B cell (primary cell): Measurements from ENCODE around the gene ZDHHC12. TPM values are rescaled to one million over a fixed set of nuclear protein-coding genes. Genes with fewer than 3 reads are reported as not detected.

Experiments used
- ATAC-seq: fragments of 200-7000 bp; cut with Tn5 transposase; one replicate; pipeline ENCODE4 v1.10.0; 2021; ENCODE audit warnings: low read depth, mild to moderate bottlenecking, moderate number of reproducible peaks, moderate library complexity
- CTCF ChIA-PET: fragments of 350-600 bp; sonication (Branson Sonifier 250); formaldehyde crosslinking; loops from one replicate; lab custom pipeline; 2021; ENCODE audit warnings: antibody characterized with exemption, inconsistent platforms; lab: Charles Lee
- POLR2A ChIA-PET: fragments of 350-600 bp; sonication (Branson Sonifier 250); formaldehyde crosslinking; loops from one replicate; lab custom pipeline; 2021; ENCODE audit warnings: antibody characterized with exemption; lab: Charles Lee
- DNase-seq: peaks from one replicate; pipeline ENCODE4 v3.0.0; 2013
- H2AFZ ChIP-seq: 2 replicates; pipeline ENCODE4 v1.6.1; 2012; ENCODE audit warnings: mild to moderate bottlenecking, low read depth, low read length; ENCODE audit not compliant: insufficient read depth, poor library complexity, severe bottlenecking
- H3K27ac ChIP-seq, 2 donors: 1 replicate in 1 of 2; 2 replicates in 1 of 2; pipeline ENCODE4 v1.5.1; 2012 to 2013; ENCODE audit warnings: low read length in 2 of 2, mild to moderate bottlenecking in 2 of 2, moderate library complexity in 1 of 2
- H3K27me3 ChIP-seq, 4 experiments: fragments of 200-600 bp in 1 of 4; sonication (generic) in 1 of 4; replicated peaks in 1 of 4; 1 replicate in 2 of 4; 2 replicates in 2 of 4; pipeline versions ENCODE4 v1.6.1 to v1.7.0; 2013 to 2016; ENCODE audit warnings: low read length in 3 of 4, mild to moderate bottlenecking in 2 of 4, mixed read lengths in 1 of 4, moderate library complexity in 1 of 4; ENCODE audit not compliant: insufficient read depth in 4 of 4, control insufficient read depth in 3 of 4; ENCODE audit errors: control extremely low read depth in 1 of 4
- H3K36me3 ChIP-seq, 2 experiments: replicated peaks in 1 of 2; 1 replicate in 1 of 2; 2 replicates in 1 of 2; pipeline versions ENCODE4 v1.6.1 to v1.7.1; 2013; ENCODE audit warnings: low read length in 1 of 2; ENCODE audit not compliant: insufficient read depth in 2 of 2, control insufficient read depth in 1 of 2; ENCODE audit errors: control extremely low read depth in 1 of 2, extremely low read depth in 1 of 2
- H3K4me1 ChIP-seq, 2 donors: fragments of 200-600 bp in 1 of 2; sonication (generic) in 1 of 2; 1 replicate in 1 of 2; 2 replicates in 1 of 2; pipeline versions ENCODE4 v1.5.1 to v1.6.1; 2013 to 2017; ENCODE audit warnings: low read length in 2 of 2; ENCODE audit not compliant: control insufficient read depth in 2 of 2, insufficient read depth in 2 of 2
- H3K4me2 ChIP-seq: replicated peaks from 2 replicates; pipeline ENCODE3; 2012; ENCODE audit warnings: mild to moderate bottlenecking, low read depth, low read length; ENCODE audit not compliant: poor library complexity, severe bottlenecking
- H3K4me3 ChIP-seq, 5 experiments: fragments of 200-600 bp in 1 of 5; sonication (generic) in 1 of 5; 1 replicate in 3 of 5; 2 replicates in 2 of 5; pipeline versions ENCODE4 v1.5.1 to v1.7.0; 2011 to 2016; ENCODE audit warnings: low read length in 4 of 5, mild to moderate bottlenecking in 4 of 5, low read depth in 2 of 5, control low read depth in 1 of 5, moderate library complexity in 1 of 5; ENCODE audit not compliant: insufficient read depth in 1 of 5; ENCODE audit errors: control extremely low read depth in 1 of 5, extremely low read depth in 1 of 5
- H3K79me2 ChIP-seq: fragments of 200-600 bp; sonication (generic); one replicate; pipeline ENCODE4 v1.6.0; 2016; ENCODE audit warnings: low read length; ENCODE audit not compliant: control insufficient read depth, insufficient read depth
- H3K9ac ChIP-seq: fragments of 200-600 bp; sonication (generic); 2 replicates; pipeline ENCODE4 v1.6.1; 2017; ENCODE audit warnings: mild to moderate bottlenecking, low read length, moderate library complexity
- H3K9me3 ChIP-seq, 3 donors: one replicate each; pipeline versions ENCODE4 v1.6.1 to v1.7.1; 2013; ENCODE audit warnings: low read length in 2 of 3; ENCODE audit not compliant: control insufficient read depth in 2 of 3, insufficient read depth in 1 of 3; ENCODE audit errors: control extremely low read depth in 1 of 3
- H4K20me1 ChIP-seq: 2 replicates; pipeline ENCODE4 v1.6.0; 2012; ENCODE audit warnings: mild to moderate bottlenecking, low read length; ENCODE audit not compliant: insufficient read depth, control insufficient read depth, poor library complexity, severe bottlenecking
- H3K27ac Mint-ChIP-seq: one replicate; pipeline ENCODE4 v1.8.0; 2021; ENCODE audit warnings: mixed read lengths
- H3K27me3 Mint-ChIP-seq: one replicate; pipeline ENCODE4 v1.8.0; 2021; ENCODE audit warnings: mixed read lengths
- H3K4me1 Mint-ChIP-seq: one replicate; pipeline ENCODE4 v1.8.0; 2021; ENCODE audit warnings: mixed read lengths
- H3K4me3 Mint-ChIP-seq: one replicate; pipeline ENCODE4 v1.8.0; 2021; ENCODE audit warnings: mixed read lengths
- H3K9me3 Mint-ChIP-seq: one replicate; pipeline ENCODE4 v1.8.0; 2022; ENCODE audit warnings: mixed read lengths; ENCODE audit not compliant: insufficient read depth
- EZH2 ChIP-seq: IDR thresholded peaks from 2 replicates; pipeline ENCODE4 v1.6.1; 2012; ENCODE audit warnings: borderline replicate concordance, low read depth, mild to moderate bottlenecking, moderate library complexity, low read length; ENCODE audit not compliant: insufficient read depth, poor library complexity, severe bottlenecking
- WGBS: methylation state at CpG from one replicate; pipeline ENCODE4 v1.1.5; 2013; ENCODE audit warnings: missing lambda C conversion rate; ENCODE audit not compliant: insufficient coverage; 5-methylcytosine and 5-hydroxymethylcytosine counted together
- intact Hi-C: fragments of 100-400 bp; cut with micrococcal nuclease; formaldehyde crosslinking; loops from one replicate; pipeline ENCODE4 v1.10.0; 2022
- polyA plus RNA-seq: library from polyadenylated mRNA; depleted of rRNA; stranded (reverse); fragments of >200 nt; gene quantifications from 2 replicates; pipeline ENCODE4 v1.2.3, GENCODE V29; 2012
- total RNA-seq, 2 donors: library from RNA; stranded (reverse); fragments of 120-200 nt in 1 of 2; gene quantifications; 1 replicate in 1 of 2; 2 replicates in 1 of 2; pipeline versions ENCODE4 v1.2.3 to v1.2.4, GENCODE V29; 2013 to 2022
- TF ChIP-seq, protein P1 (sequence below): fragments of 200-600 bp; IDR thresholded peaks from one replicate; pipeline ENCODE4 v1.8.0; 2022; ENCODE audit warnings: antibody characterized with exemption, mild to moderate bottlenecking

ZDHHC12 gene
- total and polyA plus RNA-seq, 2 donors (not counting 1 experiment from before 2014, with no cell fraction given) = 28.5 to 47.0 TPM

DNA sequence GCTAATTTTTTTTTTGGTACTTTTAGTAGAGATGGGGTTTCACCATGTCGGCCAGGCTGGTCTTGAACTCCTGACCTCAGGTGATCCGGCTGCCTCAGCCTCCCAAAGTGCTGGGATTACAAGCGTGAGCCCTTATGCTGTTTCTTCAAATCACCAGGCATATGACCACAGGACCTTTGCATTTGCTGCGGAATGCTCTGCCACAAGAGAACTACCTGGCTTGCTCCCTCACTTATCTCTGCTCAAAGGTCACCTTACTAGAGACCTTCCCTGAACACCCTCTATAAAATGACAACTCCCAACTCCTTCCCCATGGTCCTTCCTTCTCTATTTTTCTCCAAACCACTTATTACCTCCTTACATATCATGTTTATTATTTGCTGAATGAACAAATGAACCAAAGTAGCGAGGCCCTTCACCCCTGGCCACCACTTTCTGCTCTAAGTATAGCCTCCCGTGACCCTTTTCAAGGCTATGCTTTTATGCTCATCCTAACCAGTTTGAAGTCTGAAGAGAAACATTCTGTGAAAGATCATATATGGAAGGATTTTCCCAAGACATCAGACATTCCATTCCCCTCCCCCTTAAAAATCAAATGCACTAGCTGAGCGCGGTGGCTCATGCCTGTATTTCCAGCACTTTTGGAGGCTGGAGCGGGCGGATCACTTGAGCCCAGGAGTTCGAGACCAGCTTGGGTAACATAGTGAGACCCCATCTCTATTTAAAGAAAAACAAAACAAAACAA lies 46.5 kb upstream of the ZDHHC12 start:
- no peak for ATAC-seq
- peak overlapping the region; percentile 69 to 96 (median 77) for H3K4me3 ChIP-seq
- ChIA-PET POLR2A (interaction anchor here (1.1 kb wide), 2 partner anchors 18 to 46 kb away, joined by 3 read pairs; no protein-coding TSS in a partner anchor), CTCF (interaction anchor here (0.9 to 2.1 kb wide), 3 partner anchors 12 to 48 kb away, joined by 3 to 5 read pairs (median 3); partner anchors contain the start of gene ENDOG)
- H3K4me1 ChIP-seq = peaks cover 9 to 19% of the 10 kb centered on the region in 2 donors
- H3K27ac Mint-ChIP-seq = peak overlapping the region; percentile 96
- H3K36me3 ChIP-seq = peaks cover 0 to 7% of the 10 kb centered on the region in 2 experiments
- 90% methylated on average over 9 of the region's 11 CpGs for WGBS
- H3K27ac ChIP-seq = peak overlapping the region; percentile 80 to 93
- H3K4me2 ChIP-seq = peak overlapping the region; percentile 77
- intact Hi-C loops = loop anchor here (1.0 to 5.0 kb wide), 5 partner anchors 48 to 314 kb away; partner anchors contain the start of genes DYNC2I2, ENDOG, LRRC8A and ODF2
- H4K20me1 ChIP-seq = no peaks in the 10 kb centered on the region
- peaks cover 43% of the 10 kb centered on the region for H3K79me2 ChIP-seq
- peaks cover 25% of the 10 kb centered on the region for H3K4me1 Mint-ChIP-seq
- H3K9me3 Mint-ChIP-seq = no peaks in the 10 kb centered on the region
- TF ChIP-seq EZH2 = no peak
- TF ChIP-seq, protein P1, sequence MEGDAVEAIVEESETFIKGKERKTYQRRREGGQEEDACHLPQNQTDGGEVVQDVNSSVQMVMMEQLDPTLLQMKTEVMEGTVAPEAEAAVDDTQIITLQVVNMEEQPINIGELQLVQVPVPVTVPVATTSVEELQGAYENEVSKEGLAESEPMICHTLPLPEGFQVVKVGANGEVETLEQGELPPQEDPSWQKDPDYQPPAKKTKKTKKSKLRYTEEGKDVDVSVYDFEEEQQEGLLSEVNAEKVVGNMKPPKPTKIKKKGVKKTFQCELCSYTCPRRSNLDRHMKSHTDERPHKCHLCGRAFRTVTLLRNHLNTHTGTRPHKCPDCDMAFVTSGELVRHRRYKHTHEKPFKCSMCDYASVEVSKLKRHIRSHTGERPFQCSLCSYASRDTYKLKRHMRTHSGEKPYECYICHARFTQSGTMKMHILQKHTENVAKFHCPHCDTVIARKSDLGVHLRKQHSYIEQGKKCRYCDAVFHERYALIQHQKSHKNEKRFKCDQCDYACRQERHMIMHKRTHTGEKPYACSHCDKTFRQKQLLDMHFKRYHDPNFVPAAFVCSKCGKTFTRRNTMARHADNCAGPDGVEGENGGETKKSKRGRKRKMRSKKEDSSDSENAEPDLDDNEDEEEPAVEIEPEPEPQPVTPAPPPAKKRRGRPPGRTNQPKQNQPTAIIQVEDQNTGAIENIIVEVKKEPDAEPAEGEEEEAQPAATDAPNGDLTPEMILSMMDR = no peak
- H3K9me3 ChIP-seq = peaks cover 0 to 3% (median 0%) of the 10 kb centered on the region in 3 donors
- H3K27me3 ChIP-seq = no peaks in the 10 kb centered on the region
- peak overlapping the region; percentile 89 for H3K9ac ChIP-seq
- no peaks in the 10 kb centered on the region for H3K27me3 Mint-ChIP-seq
- peak overlapping the region; percentile 92 for H2AFZ ChIP-seq
- H3K4me3 Mint-ChIP-seq = peak overlapping the region; percentile 97
- DNase-seq = no peak

DNA sequence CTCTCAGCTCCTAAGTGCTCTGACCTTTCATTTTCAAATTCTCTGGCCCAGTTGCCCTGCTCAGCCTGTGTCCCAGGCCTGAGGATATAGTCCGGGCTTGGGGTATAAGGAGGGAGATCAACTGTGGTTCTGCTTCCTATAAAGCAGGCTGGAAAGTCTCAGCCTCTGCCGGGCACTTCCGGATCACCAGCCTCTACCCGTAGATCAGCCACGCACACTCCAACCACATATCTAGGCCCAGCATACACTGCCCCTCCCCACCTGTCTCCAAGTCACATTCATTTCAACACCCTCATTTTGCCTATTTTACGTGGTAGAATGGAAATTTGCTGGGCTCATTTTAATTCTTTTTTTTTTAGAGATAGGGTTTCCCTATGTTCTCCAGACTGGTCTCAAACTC lies 44.7 kb upstream of the ZDHHC12 start:
- no peak overlapping the region for H2AFZ ChIP-seq
- POLR2A ChIA-PET = interaction anchor here (0.7 to 1.1 kb wide), 2 partner anchors 19 to 20 kb away, joined by 3 read pairs; no protein-coding TSS in a partner anchor
- intact Hi-C loops = no loop called here
- peaks cover 11% of the 10 kb centered on the region for H4K20me1 ChIP-seq
- peak overlapping the region in 1 of 2 donors; percentile 5 for H3K27ac ChIP-seq
- H3K4me1 Mint-ChIP-seq = peaks cover 25% of the 10 kb centered on the region
- H3K4me1 ChIP-seq = peaks cover 9 to 19% of the 10 kb centered on the region in 2 donors
- H3K36me3 ChIP-seq = peaks cover 0 to 7% of the 10 kb centered on the region in 2 experiments
- CTCF ChIA-PET = interaction anchor here (1.0 kb wide), 1 partner anchor 51 kb away, joined by 3 read pairs; no protein-coding TSS in a partner anchor
- H3K4me2 ChIP-seq = no peak overlapping the region
- no peaks in the 10 kb centered on the region for H3K27me3 ChIP-seq
- H3K9me3 ChIP-seq = no peaks in the 10 kb centered on the region
- no peak overlapping the region for H3K27ac Mint-ChIP-seq
- H3K4me3 ChIP-seq = no peak overlapping the region
- ATAC-seq (no peak), DNase-seq (no peak)
- peaks cover 61% of the 10 kb centered on the region for H3K79me2 ChIP-seq
- TF ChIP-seq, protein P1 = no peak
- no peak for TF ChIP-seq EZH2
- WGBS = no CpG with 5 or more reads among the region's 6 CpGs
- no peak overlapping the region for H3K4me3 Mint-ChIP-seq
- no peaks in the 10 kb centered on the region for H3K9me3 Mint-ChIP-seq
- no peak overlapping the region for H3K9ac ChIP-seq
- H3K27me3 Mint-ChIP-seq = no peaks in the 10 kb centered on the region
